ENCODE data around the gene ARFIP2.
"Not testable (repeated sequence)": the region's sequence is repeated elsewhere in the genome, so short reads cannot be mapped to it uniquely, and the experiment has no call there.

ARFIP2 gene, protein sequence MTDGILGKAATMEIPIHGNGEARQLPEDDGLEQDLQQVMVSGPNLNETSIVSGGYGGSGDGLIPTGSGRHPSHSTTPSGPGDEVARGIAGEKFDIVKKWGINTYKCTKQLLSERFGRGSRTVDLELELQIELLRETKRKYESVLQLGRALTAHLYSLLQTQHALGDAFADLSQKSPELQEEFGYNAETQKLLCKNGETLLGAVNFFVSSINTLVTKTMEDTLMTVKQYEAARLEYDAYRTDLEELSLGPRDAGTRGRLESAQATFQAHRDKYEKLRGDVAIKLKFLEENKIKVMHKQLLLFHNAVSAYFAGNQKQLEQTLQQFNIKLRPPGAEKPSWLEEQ

DNA sequence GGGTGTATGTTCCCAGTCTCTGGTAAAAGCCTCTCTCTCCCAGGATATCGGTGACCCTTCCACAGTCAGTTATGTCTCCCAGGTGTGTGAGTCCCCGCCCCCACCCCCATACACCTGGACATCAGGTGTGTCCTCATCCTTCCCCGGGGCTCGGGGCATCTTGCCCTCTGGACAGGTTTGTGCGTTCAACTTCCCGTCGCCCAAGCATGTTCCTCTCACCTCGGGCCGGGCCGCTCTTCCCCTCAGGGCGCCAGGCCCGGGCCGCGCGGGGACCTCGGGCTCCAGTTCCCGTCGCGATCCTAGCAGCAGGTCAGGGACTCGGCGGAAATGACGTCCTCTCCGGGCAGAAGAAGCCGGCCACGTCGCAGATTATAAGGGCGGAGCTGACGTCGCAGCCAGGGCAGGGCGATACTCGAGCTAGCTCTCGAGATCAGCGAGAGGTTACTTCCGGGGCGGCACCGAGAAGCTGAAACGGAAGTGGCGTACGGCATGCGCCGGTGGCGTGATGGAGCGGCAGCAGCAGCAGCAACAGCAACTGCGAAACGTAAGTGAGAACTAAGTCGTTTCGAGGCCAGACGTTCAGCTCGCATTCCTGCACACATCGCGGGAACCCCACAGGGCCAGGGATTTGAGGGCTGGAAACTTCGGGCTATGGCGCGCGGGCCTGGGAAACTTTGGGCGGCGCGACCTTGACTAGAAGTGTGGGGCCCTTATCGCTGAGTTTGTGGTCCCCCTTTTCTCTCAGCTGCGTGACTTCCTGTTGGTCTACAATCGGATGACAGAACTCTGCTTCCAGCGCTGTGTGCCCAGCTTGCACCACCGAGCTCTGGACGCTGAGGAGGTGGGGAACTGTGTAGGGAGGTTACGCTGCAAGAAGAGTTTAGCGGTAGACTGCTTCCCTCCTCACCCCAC lies at the start of gene ARFIP2, which contains the start of gene TIMM10B:
TSS of gene ARFIP2 (minus strand) at position 320 of the 912 bp plus-strand sequence. CDS start 910 bp downstream, outside the sequence.
TSS of gene TIMM10B (plus strand) at position 490 of the 912 bp plus-strand sequence. CDS start at position 506, 16 bp downstream.
- DNase-seq = peak; percentile 98

DNA sequence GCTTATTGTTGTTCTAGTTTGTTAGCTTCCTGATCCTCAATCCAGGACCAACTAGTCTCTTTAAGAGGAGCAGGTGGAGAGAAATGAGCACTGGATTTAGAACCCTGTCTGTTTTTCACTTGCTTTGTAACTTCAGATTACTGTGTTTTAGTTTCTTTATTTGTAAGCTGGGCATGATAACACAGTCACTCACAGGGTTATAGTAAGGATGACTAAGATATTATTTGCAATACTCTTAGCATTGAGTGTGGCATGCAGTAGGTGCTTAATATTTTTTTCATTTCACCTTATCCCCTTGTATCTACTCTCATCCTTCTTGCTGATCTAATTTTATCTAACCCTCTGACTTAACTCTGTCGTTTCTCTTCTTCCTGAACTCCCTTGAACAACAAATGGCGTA lies 49.7 kb upstream of the ARFIP2 start:
- DNase-seq = no peak

DNA sequence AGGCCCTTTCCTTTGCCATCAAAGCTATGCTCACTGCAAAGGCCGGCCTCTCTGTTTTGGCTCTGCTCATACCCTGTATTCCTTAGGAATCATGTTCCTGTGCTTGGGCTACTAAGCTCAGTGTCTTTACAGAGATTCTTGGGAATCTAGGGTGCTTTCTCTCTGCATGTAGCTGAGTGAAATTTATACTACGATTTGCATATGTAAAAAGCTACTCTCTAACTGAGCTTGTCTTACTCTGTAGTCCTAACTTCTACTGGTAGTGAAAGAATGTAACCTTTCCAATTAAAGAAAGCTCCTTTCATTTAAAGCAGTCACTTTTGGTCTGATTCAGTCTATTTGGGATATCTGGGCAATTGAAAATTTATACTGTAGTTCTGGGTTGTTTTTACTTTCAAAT lies 48.1 kb upstream of the ARFIP2 start:
- DNase-seq = no peak

DNA sequence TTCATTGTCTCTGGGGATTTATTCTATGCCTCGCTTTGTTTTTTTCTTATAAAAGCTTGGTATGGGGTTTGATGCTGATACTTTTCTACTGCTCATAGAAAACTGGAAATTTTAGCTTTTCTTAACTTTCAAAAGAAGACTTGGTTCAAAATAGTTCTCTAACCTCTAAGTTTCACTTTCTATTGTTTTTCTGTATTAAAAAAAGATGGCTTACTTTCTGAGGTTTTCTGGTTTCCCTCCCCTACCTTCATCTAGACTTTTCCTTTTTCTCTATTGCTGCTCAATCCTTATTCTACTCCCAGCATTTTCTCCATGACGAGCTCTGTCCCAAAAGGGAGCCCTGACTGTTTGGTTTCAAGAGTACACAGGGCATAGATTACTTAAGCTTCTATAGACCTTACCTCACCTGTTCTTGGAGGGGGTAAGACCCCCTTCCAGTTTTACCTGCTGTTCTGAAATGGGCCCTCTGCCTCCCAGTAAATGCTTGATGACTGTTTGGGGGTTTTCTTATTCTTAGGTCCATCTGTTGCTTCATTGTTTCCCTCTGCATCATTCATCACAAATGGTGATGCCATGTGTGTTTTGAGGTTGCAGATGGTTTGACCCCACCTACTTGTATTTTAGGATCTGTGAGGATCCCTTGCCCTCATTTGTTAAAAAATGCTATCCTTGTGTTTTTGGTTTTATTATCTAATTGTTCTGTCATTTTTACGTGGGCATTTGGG lies 45.4 kb upstream of the ARFIP2 start:
- DNase-seq = no peak

DNA sequence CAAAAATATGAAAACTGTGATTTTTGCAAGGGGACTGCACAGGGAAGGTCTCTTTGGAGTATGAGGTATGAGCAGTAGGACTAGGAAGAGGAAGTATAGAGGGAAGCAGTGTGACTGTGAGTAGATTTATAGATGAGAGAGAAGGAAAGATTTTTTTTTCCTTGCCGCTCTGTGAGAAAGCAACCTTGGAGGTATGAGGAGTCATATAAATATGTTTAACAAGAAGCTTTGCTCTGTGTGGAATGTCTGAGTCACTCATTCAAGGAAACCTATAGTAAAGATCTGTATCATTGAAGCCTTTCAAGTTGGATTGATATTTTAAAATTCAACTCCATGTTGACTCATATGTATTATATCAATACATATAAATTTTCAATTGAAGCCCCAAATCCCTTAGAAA lies 42.1 kb upstream of the ARFIP2 start:
- DNase-seq = no peak

DNA sequence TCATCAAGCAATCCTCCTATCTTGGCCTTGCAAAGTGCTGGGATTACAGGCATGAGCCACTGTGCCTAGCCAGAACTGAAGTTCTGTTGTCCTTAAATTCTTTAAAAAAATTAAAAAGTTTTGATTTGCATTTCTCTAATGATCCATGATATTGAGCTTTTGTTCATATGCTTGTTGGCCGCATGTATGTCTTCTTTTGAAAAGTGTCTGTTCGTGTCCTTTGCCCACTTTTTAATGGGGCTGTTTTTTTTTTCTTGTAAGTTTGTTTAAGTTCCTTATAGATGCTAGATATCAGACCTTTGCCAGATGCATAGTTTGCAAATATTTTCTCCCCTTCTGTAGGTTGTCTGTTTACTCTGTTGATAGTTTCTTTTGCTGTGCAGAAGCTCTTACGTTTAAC lies 40.8 kb upstream of the ARFIP2 start:
- DNase-seq = not testable (repeated sequence)

DNA sequence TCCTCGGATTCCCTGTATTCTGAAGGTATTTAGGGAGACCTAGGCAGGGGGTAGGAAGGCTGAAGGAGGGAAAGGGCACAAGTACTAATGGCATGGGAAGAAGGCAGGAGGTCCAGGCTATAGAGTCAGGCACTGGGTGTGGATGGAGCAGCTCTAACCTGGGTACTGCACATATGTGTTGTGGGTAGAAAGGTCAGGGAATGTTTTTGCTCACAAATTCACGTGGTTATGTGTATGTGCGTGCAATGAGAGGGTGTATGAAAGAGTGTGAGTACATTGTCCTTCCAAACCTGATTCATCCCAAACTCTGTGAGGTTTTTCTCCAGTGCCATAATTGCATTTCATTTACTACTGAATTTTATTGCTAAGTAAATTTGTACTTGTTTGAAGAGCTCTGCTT lies 39.1 kb upstream of the ARFIP2 start:
- no peak for DNase-seq

DNA sequence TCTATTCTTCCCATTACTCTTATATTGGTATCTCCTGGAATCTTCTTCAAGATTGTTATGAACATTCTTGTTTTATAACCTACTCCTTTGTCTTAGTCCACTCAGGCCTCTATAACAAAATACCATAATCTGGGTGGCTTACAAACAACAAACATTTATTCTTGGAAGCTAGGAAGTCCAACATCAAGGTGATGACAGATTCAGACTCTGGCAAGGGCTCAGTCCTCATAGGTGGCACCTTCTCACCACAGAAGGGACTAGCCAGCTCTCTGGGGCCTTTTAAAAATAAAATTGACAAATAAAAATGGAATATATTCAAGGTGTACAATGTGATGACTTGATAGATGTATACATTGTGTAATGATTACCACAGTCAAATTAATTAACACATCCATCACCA lies 35.7 kb upstream of the ARFIP2 start:
- DNase-seq = no peak

DNA sequence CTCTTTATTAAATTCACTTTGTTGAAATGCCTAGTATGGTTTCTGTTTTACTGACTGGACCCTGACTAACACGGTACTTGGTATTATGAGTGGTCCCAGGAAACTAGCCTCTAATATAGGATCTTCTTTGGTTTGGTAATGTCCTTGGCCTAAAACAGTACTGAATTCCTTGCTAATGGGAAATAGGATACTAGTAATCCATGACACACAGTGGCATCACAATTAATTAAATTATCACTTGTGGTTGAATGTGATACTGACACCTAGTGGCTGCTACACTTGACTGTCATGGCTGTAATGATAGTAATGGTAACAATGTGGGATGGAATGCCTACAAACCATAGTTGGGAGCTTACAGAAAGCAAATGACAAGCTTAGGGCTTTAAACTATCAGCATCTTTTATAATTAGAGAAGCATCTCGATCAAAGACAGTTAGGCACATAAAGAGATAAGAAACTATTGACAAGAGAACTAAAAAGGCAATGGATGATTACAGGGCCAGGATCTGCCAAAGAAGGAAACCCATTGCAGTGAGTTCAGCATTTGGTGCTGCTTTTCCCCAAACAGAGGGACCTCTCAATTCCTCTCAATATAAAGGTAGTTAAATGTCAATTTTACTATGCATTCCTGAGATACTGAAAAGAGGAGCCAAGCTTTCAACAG lies 24.6 kb upstream of the ARFIP2 start:
- DNase-seq = no peak

DNA sequence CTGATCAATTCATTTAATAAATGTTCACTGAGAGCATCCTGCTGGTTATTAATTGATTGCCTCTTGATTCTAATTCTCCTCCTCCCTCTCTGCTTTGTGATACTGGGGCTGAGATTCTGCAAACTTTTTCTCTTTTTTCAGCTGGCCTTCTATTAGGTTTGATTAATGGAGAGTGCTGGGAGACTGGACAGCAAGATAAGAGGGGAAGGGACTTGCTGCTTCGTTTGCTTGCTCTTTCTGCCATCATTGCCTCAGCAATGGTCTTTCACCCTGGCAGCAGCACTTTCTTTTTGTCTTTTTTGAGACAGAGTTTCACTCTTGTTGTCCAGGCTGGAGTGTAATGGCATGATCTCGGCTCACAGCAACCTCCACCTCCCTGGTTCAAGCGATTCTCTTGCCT lies 23.0 kb upstream of the ARFIP2 start:
- DNase-seq = no peak

DNA sequence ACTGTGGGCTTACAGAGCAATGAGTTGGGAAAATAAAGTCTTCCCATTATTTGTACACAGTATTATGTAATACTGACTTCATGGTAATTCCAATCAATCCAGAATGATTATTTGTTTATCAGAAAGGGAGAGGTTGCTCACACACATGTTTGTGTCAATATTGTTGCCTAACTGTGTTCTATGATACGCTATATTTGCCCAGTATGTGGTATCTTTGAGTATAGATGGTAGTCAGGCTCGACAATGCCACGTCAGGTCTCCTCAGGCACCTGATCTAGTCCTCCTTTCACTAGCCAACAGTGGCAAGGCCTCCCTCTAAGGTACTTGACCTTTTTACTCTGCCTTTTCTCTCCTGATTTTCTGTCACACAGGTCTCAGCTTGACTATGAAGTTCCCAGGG lies 21.3 kb upstream of the ARFIP2 start:
- no peak for DNase-seq

DNA sequence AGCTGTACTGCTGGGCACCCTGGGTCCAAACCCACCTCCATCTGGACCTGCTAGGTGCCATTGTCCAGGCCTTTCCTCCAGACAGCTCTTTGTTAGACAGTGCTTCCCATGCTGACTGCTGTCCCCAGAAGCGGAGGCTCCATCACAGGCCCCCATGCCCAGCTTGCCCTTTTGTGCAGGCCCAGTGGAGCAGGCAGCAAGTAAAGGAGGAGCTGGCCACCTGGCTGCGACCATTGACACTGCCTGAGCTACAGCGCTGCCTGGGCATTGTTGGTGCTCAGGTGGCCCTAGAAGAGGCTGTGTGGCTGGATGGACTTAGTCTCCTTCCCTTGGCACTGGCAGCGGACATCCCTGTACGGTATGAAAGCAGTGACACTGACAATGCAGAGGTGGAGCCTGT lies 17.4 kb upstream of the ARFIP2 start:
- no peak for DNase-seq

DNA sequence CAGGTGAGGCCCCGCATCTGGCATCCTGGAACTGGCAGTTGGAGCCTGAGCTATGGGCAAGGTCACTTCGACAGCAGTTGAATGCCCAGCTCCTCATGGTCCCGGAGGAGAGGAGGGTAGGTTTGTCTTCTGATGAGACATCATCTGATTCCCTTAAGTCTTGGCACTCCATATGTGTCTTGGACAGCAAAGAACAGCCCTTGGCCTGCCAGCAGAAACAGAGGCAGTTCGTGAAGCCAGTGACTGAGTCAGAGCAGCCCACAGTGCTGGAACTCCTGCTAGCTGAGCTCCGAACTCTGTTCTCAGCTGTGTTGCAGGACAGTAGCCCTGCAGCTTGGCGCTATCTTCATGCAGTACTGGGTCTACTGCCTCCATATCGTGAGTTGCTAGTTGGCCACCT lies 17.0 kb upstream of the ARFIP2 start:
- DNase-seq = no peak

DNA sequence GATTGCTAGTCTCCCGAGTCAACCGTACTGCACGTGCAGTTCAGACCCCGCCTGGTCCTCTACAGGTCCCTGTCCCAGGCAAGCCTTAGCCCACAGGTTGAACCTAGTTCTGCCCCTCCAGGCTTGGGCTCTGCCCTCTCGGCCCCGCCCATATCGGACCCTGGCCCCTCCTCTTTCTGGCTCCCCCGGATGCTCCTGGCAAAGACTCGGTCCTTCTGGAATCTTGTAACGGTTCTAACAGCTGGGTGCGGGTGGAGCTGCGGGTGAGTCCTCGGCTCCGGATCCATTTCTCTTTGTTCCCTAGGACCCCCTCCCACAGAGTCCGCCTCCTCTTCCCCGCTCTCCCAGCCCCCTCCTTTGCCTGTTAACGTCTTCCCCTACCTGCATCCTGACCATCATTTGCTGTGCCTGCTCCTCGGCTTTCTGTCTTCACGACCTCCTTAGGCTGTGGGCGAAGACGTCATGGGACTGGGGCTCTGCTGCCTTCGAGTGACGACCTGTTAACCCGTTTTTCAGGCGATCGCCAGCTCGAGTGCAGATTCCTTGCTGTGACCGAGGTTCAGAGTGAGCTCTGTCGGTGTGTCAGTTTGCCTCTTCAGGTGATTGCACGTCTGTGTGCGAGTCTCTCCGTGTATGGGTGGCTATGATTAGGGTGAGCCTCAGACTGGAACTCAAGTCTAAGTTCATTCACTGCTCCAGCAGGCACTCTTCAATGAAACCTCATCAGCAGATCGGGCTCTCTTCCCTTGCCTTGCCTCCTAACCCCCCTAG lies 16.1 kb upstream of the ARFIP2 start, which contains the start of gene DNHD1:
TSS of gene DNHD1 (plus strand) at position 212 of the 771 bp plus-strand sequence. CDS start 936 bp downstream, outside the sequence.
- no peak for DNase-seq

DNA sequence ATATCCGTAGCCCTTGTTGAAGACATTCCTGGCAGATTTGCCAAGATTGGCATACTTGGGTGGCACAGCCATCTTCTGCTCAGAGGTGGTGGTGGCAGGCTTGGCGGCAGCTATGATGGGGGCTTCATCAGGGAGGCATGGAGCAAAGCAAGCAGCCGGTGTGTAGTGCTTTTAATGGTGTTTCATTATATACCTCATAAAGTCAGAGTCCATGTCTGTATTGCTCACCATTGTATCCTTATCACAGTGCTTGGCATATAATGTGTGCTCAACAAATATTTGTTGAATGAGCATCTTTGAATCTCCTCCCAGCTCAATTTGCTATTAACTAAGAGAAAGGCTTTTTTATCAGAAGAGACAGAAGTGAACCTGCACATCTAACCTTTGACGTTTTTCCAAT lies 8.2 kb upstream of the ARFIP2 start:
- no peak for DNase-seq

DNA sequence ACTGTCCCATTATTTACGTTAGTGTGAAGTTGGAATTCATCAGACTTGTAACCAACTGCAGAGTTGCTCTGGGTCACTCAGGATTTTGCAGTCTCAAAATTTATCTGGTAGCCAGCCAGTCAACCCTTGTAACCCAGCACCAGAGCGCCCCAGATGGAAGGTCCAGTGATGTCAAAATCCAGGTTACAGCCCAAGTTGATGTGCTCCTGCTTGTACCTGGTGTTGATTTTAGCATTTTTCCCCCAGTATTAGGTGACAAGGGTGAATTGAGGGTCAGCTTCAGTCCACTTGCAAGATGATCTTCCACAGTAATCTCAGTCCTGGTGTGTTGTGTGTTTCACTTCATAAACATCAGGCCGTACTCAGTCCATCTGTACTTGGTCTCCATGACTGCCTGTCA lies 7.7 kb upstream of the ARFIP2 start:
- DNase-seq = no peak

DNA sequence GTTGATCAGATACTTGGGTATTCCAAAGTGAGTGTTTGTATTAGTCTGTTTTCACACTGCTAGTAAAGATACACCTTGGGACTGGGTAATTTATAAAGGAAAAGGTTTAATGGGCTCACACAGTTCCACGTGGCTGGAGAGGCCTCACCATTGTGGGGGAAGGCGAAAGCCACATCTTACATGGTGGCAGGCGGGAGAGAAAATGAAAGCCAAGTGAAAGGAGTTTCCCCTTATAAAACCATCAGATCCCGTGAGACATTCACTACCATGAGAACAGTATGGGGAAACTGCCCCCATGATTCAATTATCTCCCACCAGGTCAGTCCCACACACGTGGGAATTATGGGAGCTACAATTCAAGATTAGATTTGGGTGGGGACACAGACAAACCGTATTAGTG lies 7.2 kb upstream of the ARFIP2 start:
- no peak for DNase-seq

DNA sequence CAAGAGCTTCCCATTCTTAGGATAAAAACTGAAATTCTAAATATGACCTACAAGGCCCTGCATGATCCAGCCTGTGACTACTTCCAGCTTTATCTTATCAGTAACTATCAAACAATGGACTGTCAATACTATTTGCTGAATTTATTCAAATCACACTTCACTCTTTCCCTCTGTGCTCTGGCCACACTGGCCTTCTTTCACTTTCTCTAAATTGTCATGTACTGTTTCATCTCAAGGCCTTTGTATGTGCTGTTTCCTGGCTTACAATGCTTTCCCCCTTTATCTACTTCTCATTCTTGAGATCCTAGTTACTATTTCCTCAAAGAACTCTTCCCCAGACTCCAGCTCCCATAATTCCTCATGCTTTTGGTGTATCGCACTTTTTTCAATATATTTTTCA lies 5.8 kb upstream of the ARFIP2 start:
- no peak for DNase-seq

DNA sequence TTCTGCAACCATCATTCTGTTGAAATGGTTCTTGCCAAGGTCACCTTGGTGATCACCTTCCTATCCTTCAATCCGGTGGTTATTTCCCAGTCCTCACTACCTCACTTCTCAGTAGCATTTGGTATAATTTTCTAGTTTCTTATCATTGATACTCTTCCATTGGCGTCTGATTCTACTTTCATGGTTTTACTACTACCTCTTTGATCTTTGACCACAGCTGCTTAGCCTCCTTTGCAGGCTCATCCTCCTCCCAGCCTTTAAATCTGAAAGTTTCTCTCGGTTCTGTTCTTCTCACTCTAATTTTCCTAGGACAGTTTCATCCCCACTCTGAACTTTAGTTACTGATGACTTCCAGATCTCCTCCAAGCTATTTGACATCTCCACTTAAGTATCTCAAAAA lies 5.1 kb upstream of the ARFIP2 start:
- no peak for DNase-seq

DNA sequence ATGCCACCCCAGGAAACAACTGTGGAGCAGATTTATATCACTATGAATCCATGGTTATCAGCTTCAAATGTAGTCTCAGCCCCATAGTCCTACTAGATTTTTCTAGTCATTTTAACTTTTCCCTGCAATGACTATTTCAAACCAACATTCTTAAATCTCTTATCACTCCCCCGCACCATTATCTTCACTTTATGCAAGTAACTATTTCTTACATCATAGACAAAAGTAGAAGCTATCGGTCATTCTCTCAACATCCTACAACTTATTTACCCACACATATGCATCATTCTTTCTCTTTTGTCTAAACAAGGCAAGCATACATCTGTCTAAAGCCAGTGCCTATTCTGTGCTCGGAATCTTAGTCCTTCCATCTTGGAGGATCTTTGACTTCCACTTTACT lies 4.5 kb upstream of the ARFIP2 start:
- no peak for DNase-seq

DNA sequence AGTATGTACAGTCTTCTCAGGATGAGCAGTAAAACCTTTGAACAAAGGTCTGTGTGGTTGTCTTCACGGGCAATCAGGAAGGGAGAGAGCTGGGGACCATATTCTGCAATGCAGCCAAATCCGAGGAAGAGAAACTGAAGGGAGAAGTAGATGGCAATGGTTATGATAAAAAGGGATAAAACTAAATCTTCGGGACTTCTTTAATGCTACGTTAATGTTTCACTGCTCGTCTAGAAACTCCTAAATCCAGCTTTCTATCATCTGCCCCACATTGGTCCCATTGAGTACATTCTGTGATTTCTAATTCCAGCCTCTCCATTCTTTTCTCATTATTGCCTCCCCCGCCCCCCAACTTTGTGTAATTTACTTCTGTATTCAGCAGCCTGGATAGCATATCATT lies 1.9 kb upstream of the ARFIP2 start:
- no peak for DNase-seq

DNA sequence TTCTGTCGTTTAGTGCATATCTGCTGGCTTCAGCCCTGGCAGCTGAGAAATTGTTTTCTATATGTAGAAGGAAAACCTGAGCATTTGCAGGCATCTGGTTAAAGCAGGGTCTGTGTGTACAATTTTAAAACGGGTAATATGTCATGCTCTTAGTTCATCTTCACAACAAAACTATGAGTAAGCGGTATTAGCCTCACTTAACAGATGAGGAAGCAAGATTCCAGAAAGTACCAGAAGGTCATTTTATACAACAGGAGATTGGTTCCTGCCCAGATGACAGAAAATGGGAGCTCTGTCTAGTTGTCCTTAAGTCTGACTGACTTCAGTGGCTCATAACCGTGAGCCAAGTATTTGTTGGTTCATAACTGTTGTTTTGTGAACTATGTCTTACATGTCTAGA lies 1.3 kb upstream of the ARFIP2 start:
- no peak for DNase-seq
